Endothelial cell of umbilical vein (primary cell): Measurements from ENCODE around the gene DENND4B. TPM values are rescaled to one million over a fixed set of nuclear protein-coding genes. Genes with fewer than 3 reads are reported as not detected.
A peak's percentile ranks its signal among the peaks of the same experiment; 100 is the strongest.

Source experiments
- BruUV-seq: library from RNA; stranded (reverse); fragments of 400-500 nt; replicated peaks from 2 replicates; lab custom pipeline; 2021; lab: Mats Ljungman, UMichigan
- CTCF ChIA-PET: fragments of 300-600, 350-600 bp; sonication (Branson Sonifier 250); formaldehyde crosslinking; loops from one replicate; lab custom pipeline; 2021; ENCODE audit warnings: antibody characterized with exemption, inconsistent platforms; lab: Charles Lee
- POLR2A ChIA-PET: fragments of 300-600, 350-600 bp; sonication (Branson Sonifier 250); formaldehyde crosslinking; loops from one replicate; lab custom pipeline; 2021; ENCODE audit warnings: antibody characterized with exemption, inconsistent platforms; lab: Charles Lee
- DNase-seq: peaks from one replicate; pipeline ENCODE4 v3.0.0-alpha.2; 2011; ENCODE audit warnings: low read depth, low spot score
- FAIRE-seq: peaks from 2 replicates; lab custom pipeline; 2011; peaks lifted over from hg19 to GRCh38; lab: Jason Lieb, UNC
- H2AFZ ChIP-seq: 2 replicates; pipeline ENCODE4 v1.6.0; 2012; ENCODE audit warnings: low read depth, low read length, control low read depth, inconsistent platforms
- H3K27ac ChIP-seq: 2 replicates; pipeline ENCODE4 v1.5.1; 2011; ENCODE audit warnings: low read depth, mild to moderate bottlenecking, control low read depth, low read length, moderate library complexity; ENCODE audit not compliant: insufficient read depth
- H3K27me3 ChIP-seq, 2 experiments: 2 replicates each; pipeline versions ENCODE4 v1.6.0 to v1.6.1; 2011; ENCODE audit warnings: low read length in 2 of 2, mixed read lengths in 1 of 2; ENCODE audit not compliant: control insufficient read depth in 2 of 2, insufficient read depth in 2 of 2
- H3K36me3 ChIP-seq, 2 experiments: 2 replicates in 1 of 2; 3 replicates in 1 of 2; pipeline ENCODE4 v1.5.1; 2011; ENCODE audit warnings: low read length in 2 of 2, mild to moderate bottlenecking in 1 of 2, moderate library complexity in 1 of 2; ENCODE audit not compliant: control insufficient read depth in 2 of 2, insufficient read depth in 2 of 2; ENCODE audit errors: extremely low read depth in 1 of 2
- H3K4me1 ChIP-seq: 3 replicates; pipeline ENCODE4 v1.5.1; 2011; ENCODE audit warnings: mild to moderate bottlenecking, low read length; ENCODE audit not compliant: control insufficient read depth, insufficient read depth; ENCODE audit errors: extremely low read depth
- H3K4me2 ChIP-seq: 2 replicates; pipeline ENCODE4 v1.6.1; 2011; ENCODE audit warnings: low read length, control low read depth, mixed read lengths; ENCODE audit not compliant: insufficient read depth
- H3K4me3 ChIP-seq, 3 experiments: fragments of 200-600 bp in 1 of 3; sonication (generic), shearing (Covaris generic) in 1 of 3; replicated peaks in 1 of 3; 2 replicates each; pipeline ENCODE4 v1.5.1; 2011 to 2016; ENCODE audit warnings: control low read depth in 3 of 3, low read length in 3 of 3, mild to moderate bottlenecking in 2 of 3, inconsistent platforms in 1 of 3, low read depth in 1 of 3, moderate library complexity in 1 of 3; ENCODE audit not compliant: insufficient read depth in 1 of 3
- H3K79me2 ChIP-seq: 2 replicates; pipeline ENCODE4 v1.6.0; 2012; ENCODE audit warnings: low read length, inconsistent platforms; ENCODE audit not compliant: control insufficient read depth, insufficient read depth
- H3K9ac ChIP-seq: replicated peaks from 2 replicates; pipeline ENCODE3; 2011; ENCODE audit warnings: low read length, control low read depth; ENCODE audit not compliant: insufficient read depth; ENCODE audit errors: extremely low read depth
- H3K9me1 ChIP-seq: replicated peaks from 3 replicates; pipeline ENCODE4 v1.6.0; 2011; ENCODE audit warnings: mild to moderate bottlenecking, low read length; ENCODE audit not compliant: control insufficient read depth, insufficient read depth; ENCODE audit errors: extremely low read depth
- H3K9me3 ChIP-seq: replicated peaks from 2 replicates; pipeline ENCODE4 v1.5.1; 2012; ENCODE audit warnings: low read length, inconsistent platforms; ENCODE audit not compliant: control insufficient read depth, insufficient read depth
- H4K20me1 ChIP-seq: replicated peaks from 2 replicates; pipeline ENCODE3; 2011; ENCODE audit warnings: mild to moderate bottlenecking, low read length; ENCODE audit not compliant: control insufficient read depth, insufficient read depth; ENCODE audit errors: extremely low read depth
- EZH2 ChIP-seq: IDR thresholded peaks from 2 replicates; pipeline ENCODE4 v1.6.1; 2012; ENCODE audit warnings: borderline replicate concordance, low read depth, mild to moderate bottlenecking, moderate library complexity, low read length, inconsistent platforms; ENCODE audit not compliant: severe bottlenecking
- FOS ChIP-seq: IDR thresholded peaks from 2 replicates; pipeline ENCODE4 v1.6.1; 2011; ENCODE audit warnings: mild to moderate bottlenecking, low read length, moderate library complexity, borderline replicate concordance; ENCODE audit not compliant: insufficient read depth
- GATA2 ChIP-seq: IDR thresholded peaks from 2 replicates; pipeline ENCODE4 v1.7.0; 2011; ENCODE audit warnings: low read depth, mild to moderate bottlenecking, moderate library complexity, mixed read lengths, low read length; ENCODE audit not compliant: insufficient read length, insufficient read depth
- JUN ChIP-seq: IDR thresholded peaks from 2 replicates; pipeline ENCODE4 v1.6.1; 2011; ENCODE audit warnings: borderline replicate concordance, low read depth; ENCODE audit not compliant: insufficient read length, insufficient read depth
- MAX ChIP-seq: IDR thresholded peaks from 2 replicates; pipeline ENCODE4 v1.6.1; 2011; ENCODE audit not compliant: insufficient read depth, insufficient read length
- MYC ChIP-seq: IDR thresholded peaks from one replicate; pipeline ENCODE4 v1.6.1; 2011; ENCODE audit warnings: mild to moderate bottlenecking, low read depth, low read length
- POLR2A ChIP-seq: IDR thresholded peaks from 2 replicates; pipeline ENCODE4 v1.6.1; 2012; ENCODE audit warnings: low read depth, mild to moderate bottlenecking, control low read depth, low read length
- POLR2AphosphoS5 ChIP-seq: IDR thresholded peaks from 2 replicates; pipeline ENCODE4 v1.6.1; 2012; ENCODE audit warnings: low read depth, mild to moderate bottlenecking, control low read depth, low read length, moderate library complexity; ENCODE audit not compliant: insufficient read depth
- dilution Hi-C: fragments of 300-500 bp; cut with MboI; formaldehyde crosslinking; loops from one replicate; pipeline ENCODE4 v1.15.0; 2019; ENCODE audit warnings: low sequenced_read_pairs; ENCODE audit not compliant: extremely low pct_ligation_motif_present
- intact Hi-C: fragments of 100-400 bp; cut with micrococcal nuclease; formaldehyde crosslinking; loops from one replicate; pipeline ENCODE4 v1.10.0; 2022
- polyA plus RNA-seq, 4 experiments: library from polyadenylated mRNA; depleted of rRNA in 3 of 4; stranded (reverse) in 3 of 4; unstranded in 1 of 4; fragments of >200 nt; gene quantifications; 2 replicates each; pipeline versions ENCODE4 v1.2.1 to v1.2.3, GENCODE V29; 2011 to 2012; ENCODE audit warnings: missing spikeins in 1 of 4
- total RNA-seq: library from RNA; stranded (reverse); gene quantifications from 2 replicates; pipeline ENCODE4 v1.2.3, GENCODE V29; 2021

The DENND4B gene
- total and polyA plus RNA-seq, 2 donors (not counting 3 experiments of a cell fraction or from before 2014, with no cell fraction given), result 35.6 to 57.8 TPM

- H3K9me1 ChIP-seq, result no peaks in the 10 kb centered on the region
- TF ChIP-seq MAX (no peak), GATA2 (no peak), POLR2AphosphoS5 (no peak), MYC (no peak), FOS (no peak), JUN (no peak), POLR2A (no peak), EZH2 (no peak)
- H3K4me2 ChIP-seq, result no peak overlapping the region
- CTCF ChIA-PET, result interaction anchor here (0.6 to 4.2 kb wide), 4 partner anchors 8 to 163 kb away, joined by 3 to 25 read pairs (median 7); partner anchors contain the start of genes CREB3L4, DENND4B and JTB
- no peak overlapping the region for H3K4me3 ChIP-seq
- no peaks in the 10 kb centered on the region for H4K20me1 ChIP-seq
- H3K27ac ChIP-seq, result no peak overlapping the region
- H3K4me1 ChIP-seq, result peaks cover 43% of the 10 kb centered on the region
- FAIRE-seq (no peak), DNase-seq (no peak)
- H3K9me3 ChIP-seq, result no peaks in the 10 kb centered on the region
- H3K79me2 ChIP-seq, result peaks cover 40% of the 10 kb centered on the region
- H3K36me3 ChIP-seq, result peaks cover 0 to 13% of the 10 kb centered on the region in 2 experiments
- BruUV-seq, result no TSS peak
- no peaks in the 10 kb centered on the region for H3K27me3 ChIP-seq
- POLR2A ChIA-PET, result interaction anchor here (0.9 kb wide), 1 partner anchor 13 kb away, joined by 5 read pairs; the partner anchor contains the start of gene DENND4B
- H3K9ac ChIP-seq, result no peak overlapping the region
- intact Hi-C loops (no loop called here), dilution Hi-C loops (no loop called here)
- no peak overlapping the region for H2AFZ ChIP-seq
Measured at GRCh38 chr1:153959454-153959853, 12.9 kb upstream of the DENND4B start.

GRCh38 chr1:153958961-153959260 lies 12.4 kb upstream of the DENND4B start:
- Histone ChIP-seq H3K36me3 (peaks cover 0 to 15% of the 10 kb centered on the region in 2 experiments), H4K20me1 (no peaks in the 10 kb centered on the region), H2AFZ (peak overlapping the region; percentile 47), H3K27ac (no peak overlapping the region), H3K4me3 (no peak overlapping the region), H3K4me2 (peak overlapping the region; percentile 31), H3K9ac (no peak overlapping the region), H3K9me1 (no peaks in the 10 kb centered on the region), H3K9me3 (no peaks in the 10 kb centered on the region), H3K79me2 (peaks cover 45% of the 10 kb centered on the region), H3K4me1 (peaks cover 38% of the 10 kb centered on the region), H3K27me3 (no peaks in the 10 kb centered on the region)
- FAIRE-seq, result no peak
- DNase-seq, result no peak
- BruUV-seq, result TSS peak; percentile 1
- dilution Hi-C loops (no loop called here), intact Hi-C loops (loop anchor here (1.0 kb wide), 4 partner anchors 13 to 36 kb away; partner anchors contain the start of genes DENND4B and JTB)
- TF ChIP-seq POLR2AphosphoS5 (no peak), POLR2A (no peak), MAX (no peak), JUN (no peak), MYC (no peak), FOS (no peak), GATA2 (no peak)
- POLR2A ChIA-PET, result interaction anchor here (0.9 kb wide), 1 partner anchor 12 kb away, joined by 5 read pairs; the partner anchor contains the start of gene DENND4B
- CTCF ChIA-PET, result interaction anchor here (1.5 to 4.2 kb wide), 4 partner anchors 8 to 22 kb away, joined by 4 to 25 read pairs (median 7); partner anchors contain the start of genes CREB3L4, DENND4B and JTB
